ENCODE measurements around the gene CDC34. TPM values are rescaled to one million over a fixed set of nuclear protein-coding genes. Genes with fewer than 3 reads are reported as not detected.

The CDC34 gene
- total and polyA plus RNA-seq, 9 of the 15 experiments (the other 6 are each of a cell fraction or from before 2014, with no cell fraction given), result 0.80 to 203 (median 65.5) TPM

DNA sequence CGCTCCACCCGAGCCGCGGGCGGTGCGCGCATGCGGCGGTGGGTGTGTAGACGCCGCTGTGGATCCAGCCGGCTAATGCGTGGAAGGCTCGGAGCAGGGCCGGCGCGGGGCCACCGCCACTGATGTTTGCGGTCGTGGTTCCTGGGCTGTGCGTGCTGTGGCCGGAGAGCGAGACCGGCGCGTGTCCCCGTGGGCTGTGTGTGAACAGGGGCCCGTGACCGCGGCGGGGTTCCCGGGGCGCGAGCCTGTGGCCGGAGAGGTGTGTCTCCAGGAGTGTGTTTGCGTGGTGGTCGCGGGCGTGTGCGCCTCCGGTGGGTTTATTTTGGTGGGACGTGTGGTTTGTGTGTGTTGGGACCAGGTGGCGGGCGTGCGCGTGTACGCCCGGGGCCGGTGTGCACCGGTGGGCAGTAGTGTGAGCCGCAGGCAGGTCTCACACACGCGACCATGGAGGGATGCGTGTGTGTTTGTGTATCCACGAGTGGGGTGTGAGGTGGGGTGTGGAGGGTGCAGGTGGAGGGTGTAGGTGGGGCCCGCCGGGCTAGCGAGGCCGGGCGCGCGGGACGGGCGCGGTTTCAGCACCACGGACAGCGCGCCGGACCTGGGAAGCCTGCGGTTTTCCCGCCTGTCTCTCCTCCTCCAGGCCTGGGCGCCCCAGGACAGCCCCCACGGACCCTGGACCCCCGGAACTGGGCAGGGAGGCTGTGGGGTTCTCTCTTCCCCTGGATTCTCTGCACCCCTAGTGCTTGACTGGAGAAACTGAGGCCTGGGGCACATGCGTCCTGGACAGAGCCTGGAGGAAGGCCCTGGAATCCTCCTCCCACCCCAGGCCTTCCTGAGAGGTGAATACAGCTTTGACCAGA lies 59.8 kb downstream of the CDC34 start (continued):
- TF ChIP-seq KLF10 (CRISPR knock-in tag; IDR thresholded peaks at IDR 0.05) (no peak), PRMT5 (CRISPR knock-in tag; IDR thresholded peaks at IDR 0.05) (peak; percentile 91), ARHGAP35 (IDR thresholded peaks at IDR 0.05; ENCODE audit: partially characterized antibody) (no peak), ZFPM2 (CRISPR knock-in tag; IDR thresholded peaks at IDR 0.05) (no peak), HNRNPK (IDR thresholded peaks at IDR 0.05; ENCODE audit: low read depth, low read length, poor library complexity, severe bottlenecking) (no peak), PPARD (CRISPR knock-in tag; IDR thresholded peaks at IDR 0.05) (no peak), NFE2 (IDR thresholded peaks at IDR 0.05; ENCODE audit: low read depth) (no peak), GATAD2A (IDR thresholded peaks at IDR 0.05) (0 out of 2 replicates have a peak, but pooled peaks have one; percentile 82), ZNF444 (CRISPR knock-in tag; IDR thresholded peaks at IDR 0.05) (no peak), FOXM1 (IDR thresholded peaks at IDR 0.05; ENCODE audit: low read depth) (no peak), FOXM1 (CRISPR knock-in tag; IDR thresholded peaks at IDR 0.05; ENCODE audit: low read depth) (0 out of 2 replicates have a peak, but pooled peaks have one; percentile 17), HDAC3 (IDR thresholded peaks at IDR 0.05; ENCODE audit: borderline replicate concordance, partially characterized antibody) (no peak), ZNF384 (IDR thresholded peaks at IDR 0.05; ENCODE audit: low read depth, low read length) (no peak), NFRKB (IDR thresholded peaks at IDR 0.05; ENCODE audit: low read depth) (no peak), SMARCB1 (IDR thresholded peaks at IDR 0.05; ENCODE audit: insufficient read length, low read depth) (peak; percentile 53)
- TF ChIP-seq, protein P1, sequence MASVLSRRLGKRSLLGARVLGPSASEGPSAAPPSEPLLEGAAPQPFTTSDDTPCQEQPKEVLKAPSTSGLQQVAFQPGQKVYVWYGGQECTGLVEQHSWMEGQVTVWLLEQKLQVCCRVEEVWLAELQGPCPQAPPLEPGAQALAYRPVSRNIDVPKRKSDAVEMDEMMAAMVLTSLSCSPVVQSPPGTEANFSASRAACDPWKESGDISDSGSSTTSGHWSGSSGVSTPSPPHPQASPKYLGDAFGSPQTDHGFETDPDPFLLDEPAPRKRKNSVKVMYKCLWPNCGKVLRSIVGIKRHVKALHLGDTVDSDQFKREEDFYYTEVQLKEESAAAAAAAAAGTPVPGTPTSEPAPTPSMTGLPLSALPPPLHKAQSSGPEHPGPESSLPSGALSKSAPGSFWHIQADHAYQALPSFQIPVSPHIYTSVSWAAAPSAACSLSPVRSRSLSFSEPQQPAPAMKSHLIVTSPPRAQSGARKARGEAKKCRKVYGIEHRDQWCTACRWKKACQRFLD (CRISPR knock-in tag; IDR thresholded peaks at IDR 0.05), result no peak
- TF ChIP-seq, protein P2, sequence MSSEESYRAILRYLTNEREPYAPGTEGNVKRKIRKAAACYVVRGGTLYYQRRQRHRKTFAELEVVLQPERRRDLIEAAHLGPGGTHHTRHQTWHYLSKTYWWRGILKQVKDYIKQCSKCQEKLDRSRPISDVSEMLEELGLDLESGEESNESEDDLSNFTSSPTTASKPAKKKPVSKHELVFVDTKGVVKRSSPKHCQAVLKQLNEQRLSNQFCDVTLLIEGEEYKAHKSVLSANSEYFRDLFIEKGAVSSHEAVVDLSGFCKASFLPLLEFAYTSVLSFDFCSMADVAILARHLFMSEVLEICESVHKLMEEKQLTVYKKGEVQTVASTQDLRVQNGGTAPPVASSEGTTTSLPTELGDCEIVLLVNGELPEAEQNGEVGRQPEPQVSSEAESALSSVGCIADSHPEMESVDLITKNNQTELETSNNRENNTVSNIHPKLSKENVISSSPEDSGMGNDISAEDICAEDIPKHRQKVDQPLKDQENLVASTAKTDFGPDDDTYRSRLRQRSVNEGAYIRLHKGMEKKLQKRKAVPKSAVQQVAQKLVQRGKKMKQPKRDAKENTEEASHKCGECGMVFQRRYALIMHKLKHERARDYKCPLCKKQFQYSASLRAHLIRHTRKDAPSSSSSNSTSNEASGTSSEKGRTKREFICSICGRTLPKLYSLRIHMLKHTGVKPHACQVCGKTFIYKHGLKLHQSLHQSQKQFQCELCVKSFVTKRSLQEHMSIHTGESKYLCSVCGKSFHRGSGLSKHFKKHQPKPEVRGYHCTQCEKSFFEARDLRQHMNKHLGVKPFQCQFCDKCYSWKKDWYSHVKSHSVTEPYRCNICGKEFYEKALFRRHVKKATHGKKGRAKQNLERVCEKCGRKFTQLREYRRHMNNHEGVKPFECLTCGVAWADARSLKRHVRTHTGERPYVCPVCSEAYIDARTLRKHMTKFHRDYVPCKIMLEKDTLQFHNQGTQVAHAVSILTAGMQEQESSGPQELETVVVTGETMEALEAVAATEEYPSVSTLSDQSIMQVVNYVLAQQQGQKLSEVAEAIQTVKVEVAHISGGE (CRISPR knock-in tag; IDR thresholded peaks at IDR 0.05), result no peak
- TF ChIP-seq, protein P3, sequence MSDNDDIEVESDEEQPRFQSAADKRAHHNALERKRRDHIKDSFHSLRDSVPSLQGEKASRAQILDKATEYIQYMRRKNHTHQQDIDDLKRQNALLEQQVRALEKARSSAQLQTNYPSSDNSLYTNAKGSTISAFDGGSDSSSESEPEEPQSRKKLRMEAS (CRISPR knock-in tag; IDR thresholded peaks at IDR 0.05), result peak; percentile 66; the same call in 1 of the 2 replicates
- TF ChIP-seq, protein P4, sequence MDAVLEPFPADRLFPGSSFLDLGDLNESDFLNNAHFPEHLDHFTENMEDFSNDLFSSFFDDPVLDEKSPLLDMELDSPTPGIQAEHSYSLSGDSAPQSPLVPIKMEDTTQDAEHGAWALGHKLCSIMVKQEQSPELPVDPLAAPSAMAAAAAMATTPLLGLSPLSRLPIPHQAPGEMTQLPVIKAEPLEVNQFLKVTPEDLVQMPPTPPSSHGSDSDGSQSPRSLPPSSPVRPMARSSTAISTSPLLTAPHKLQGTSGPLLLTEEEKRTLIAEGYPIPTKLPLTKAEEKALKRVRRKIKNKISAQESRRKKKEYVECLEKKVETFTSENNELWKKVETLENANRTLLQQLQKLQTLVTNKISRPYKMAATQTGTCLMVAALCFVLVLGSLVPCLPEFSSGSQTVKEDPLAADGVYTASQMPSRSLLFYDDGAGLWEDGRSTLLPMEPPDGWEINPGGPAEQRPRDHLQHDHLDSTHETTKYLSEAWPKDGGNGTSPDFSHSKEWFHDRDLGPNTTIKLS (IDR thresholded peaks at IDR 0.05; ENCODE audit: borderline replicate concordance, low read depth), result no peak
- TF ChIP-seq, protein P5, sequence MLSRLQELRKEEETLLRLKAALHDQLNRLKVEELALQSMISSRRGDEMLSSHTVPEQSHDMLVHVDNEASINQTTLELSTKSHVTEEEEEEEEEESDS (CRISPR knock-in tag; IDR thresholded peaks at IDR 0.05), result no peak

Data from K562 (cell line).